OCI-LY3 (cell line): ENCODE data around the gene CIAO3.
A peak's percentile ranks its signal among the peaks of the same experiment; 100 is the strongest.
"Not testable (repeated sequence)": the region's sequence is repeated elsewhere in the genome, so short reads cannot be mapped to it uniquely, and the experiment has no call there.

ENCODE experiments used
- H2AFZ ChIP-seq: fragments of 200-600, 300-600 bp; shearing (Covaris generic); 2 replicates; pipeline ENCODE4 v1.6.0; 2014; ENCODE audit warnings: antibody characterized with exemption, low read depth, low read length
- H3K27ac ChIP-seq: fragments of 200-600, 300-600 bp; sonication (generic); 2 replicates; pipeline ENCODE4 v1.5.1; 2014; ENCODE audit warnings: mild to moderate bottlenecking, low read length, moderate library complexity, mixed read lengths
- H3K27me3 ChIP-seq: fragments of 200-600, 300-600 bp; sonication (generic); 2 replicates; pipeline ENCODE4 v1.6.1; 2014; ENCODE audit warnings: low read depth, low read length, mixed read lengths
- H3K36me3 ChIP-seq: fragments of 200-600, 300-600 bp; sonication (generic); replicated peaks from 2 replicates; pipeline ENCODE3; 2014; ENCODE audit warnings: low read depth, low read length, mixed read lengths
- H3K4me1 ChIP-seq: fragments of 300-600, 200-600 bp; sonication (generic); 2 replicates; pipeline ENCODE4 v1.6.1; 2014; ENCODE audit warnings: low read length, mixed read lengths
- H3K4me2 ChIP-seq: fragments of 200-600, 300-600 bp; sonication (generic); 2 replicates; pipeline ENCODE4 v1.6.1; 2014; ENCODE audit warnings: low read length, mixed read lengths
- H3K4me3 ChIP-seq: fragments of 300-600, 200-600 bp; sonication (generic); 2 replicates; pipeline ENCODE4 v1.5.1; 2014; ENCODE audit warnings: antibody characterized with exemption, mild to moderate bottlenecking, low read length, moderate library complexity
- H3K79me2 ChIP-seq: fragments of 300-600, 200-600 bp; shearing (Covaris generic); 2 replicates; pipeline ENCODE4 v1.6.1; 2014; ENCODE audit warnings: mild to moderate bottlenecking, low read length, mixed read lengths
- H3K9ac ChIP-seq: fragments of 300-600, 200-600 bp; shearing (Covaris generic); 2 replicates; pipeline ENCODE4 v1.6.0; 2014; ENCODE audit warnings: mild to moderate bottlenecking, low read length, moderate library complexity
- H3K9me3 ChIP-seq: fragments of 200-600, 300-600 bp; shearing (Covaris generic); 2 replicates; pipeline ENCODE4 v1.6.1; 2014; ENCODE audit warnings: low read length, mixed read lengths; ENCODE audit not compliant: insufficient read depth
- H4K20me1 ChIP-seq: fragments of 200-600, 300-600 bp; sonication (generic); 2 replicates; pipeline ENCODE4 v1.6.1; 2016; ENCODE audit warnings: low read length, mixed read lengths; ENCODE audit not compliant: insufficient read depth
- CTCF ChIP-seq: fragments of 200-600, 300-600 bp; sonication (generic); IDR thresholded peaks from 2 replicates; pipeline ENCODE4 v1.5.1; 2014; ENCODE audit warnings: antibody characterized with exemption, low read length, low read depth
- EZH2phosphoT487 ChIP-seq: fragments of 200-600 bp; shearing (Covaris generic); IDR thresholded peaks from 2 replicates; pipeline ENCODE4 v1.6.1; 2018; ENCODE audit warnings: antibody characterized with exemption, mixed run types, low read depth

CIAO3 gene

GRCh38 chr16:694187-694862, 46.5 kb downstream of the CIAO3 start:
- TF ChIP-seq CTCF (no peak), EZH2phosphoT487 (no peak)
- Histone ChIP-seq H4K20me1 (no peaks in the 10 kb centered on the region), H3K9ac (no peak overlapping the region), H3K36me3 (no peaks in the 10 kb centered on the region), H3K79me2 (peaks cover 7% of the 10 kb centered on the region), H3K4me1 (peaks cover 3% of the 10 kb centered on the region), H2AFZ (no peak overlapping the region), H3K4me3 (peak overlapping the region; percentile 87), H3K4me2 (0 out of 2 replicates have a peak overlapping the region, but pooled peaks have one; percentile 62), H3K27me3 (no peaks in the 10 kb centered on the region), H3K27ac (no peak overlapping the region), H3K9me3 (no peaks in the 10 kb centered on the region)

- no peak overlapping the region for H2AFZ ChIP-seq
- no peaks in the 10 kb centered on the region for H4K20me1 ChIP-seq
- H3K4me1 ChIP-seq = peaks cover 9% of the 10 kb centered on the region
- H3K9me3 ChIP-seq = no peaks in the 10 kb centered on the region
- no peaks in the 10 kb centered on the region for H3K27me3 ChIP-seq
- H3K9ac ChIP-seq = no peak overlapping the region
- H3K4me3 ChIP-seq = no peak overlapping the region
- H3K4me2 ChIP-seq = no peak overlapping the region
- no peak overlapping the region for H3K27ac ChIP-seq
- TF ChIP-seq CTCF = no peak
- no peak for TF ChIP-seq EZH2phosphoT487
- H3K79me2 ChIP-seq = peaks cover 13% of the 10 kb centered on the region
- no peaks in the 10 kb centered on the region for H3K36me3 ChIP-seq
Measured at GRCh38 chr16:693766-694165, 47.0 kb downstream of the CIAO3 start.

GRCh38 chr16:693364-693763, 47.4 kb downstream of the CIAO3 start:
- Histone ChIP-seq H4K20me1 (no peaks in the 10 kb centered on the region), H3K4me3 (no peak overlapping the region), H3K27ac (no peak overlapping the region), H3K79me2 (peaks cover 15% of the 10 kb centered on the region), H3K27me3 (no peaks in the 10 kb centered on the region), H3K9ac (no peak overlapping the region), H3K36me3 (no peaks in the 10 kb centered on the region), H3K9me3 (no peaks in the 10 kb centered on the region), H3K4me2 (no peak overlapping the region), H2AFZ (no peak overlapping the region), H3K4me1 (peaks cover 9% of the 10 kb centered on the region)
- TF ChIP-seq CTCF (no peak), EZH2phosphoT487 (no peak)

GRCh38 chr16:692356-693108, 48.3 kb downstream of the CIAO3 start:
- TF ChIP-seq EZH2phosphoT487 = no peak
- TF ChIP-seq CTCF = no peak
- Histone ChIP-seq H3K4me1 (peaks cover 9% of the 10 kb centered on the region), H3K4me3 (no peak overlapping the region), H4K20me1 (no peaks in the 10 kb centered on the region), H3K9ac (no peak overlapping the region), H3K27me3 (no peaks in the 10 kb centered on the region), H3K79me2 (peaks cover 15% of the 10 kb centered on the region), H3K4me2 (no peak overlapping the region), H2AFZ (no peak overlapping the region), H3K27ac (no peak overlapping the region), H3K9me3 (no peaks in the 10 kb centered on the region), H3K36me3 (no peaks in the 10 kb centered on the region)

GRCh38 chr16:691242-691641, 49.6 kb downstream of the CIAO3 start:
- not testable (repeated sequence) for H3K27me3 ChIP-seq, H3K4me3 ChIP-seq, H3K36me3 ChIP-seq, H3K9ac ChIP-seq, H3K4me2 ChIP-seq, H2AFZ ChIP-seq, H3K4me1 ChIP-seq, H3K27ac ChIP-seq, H4K20me1 ChIP-seq, H3K9me3 ChIP-seq
- peaks cover 15% of the 10 kb centered on the region for H3K79me2 ChIP-seq
